ENCODE measurements around the gene CTNNA3.

Gene CTNNA3

DNA sequence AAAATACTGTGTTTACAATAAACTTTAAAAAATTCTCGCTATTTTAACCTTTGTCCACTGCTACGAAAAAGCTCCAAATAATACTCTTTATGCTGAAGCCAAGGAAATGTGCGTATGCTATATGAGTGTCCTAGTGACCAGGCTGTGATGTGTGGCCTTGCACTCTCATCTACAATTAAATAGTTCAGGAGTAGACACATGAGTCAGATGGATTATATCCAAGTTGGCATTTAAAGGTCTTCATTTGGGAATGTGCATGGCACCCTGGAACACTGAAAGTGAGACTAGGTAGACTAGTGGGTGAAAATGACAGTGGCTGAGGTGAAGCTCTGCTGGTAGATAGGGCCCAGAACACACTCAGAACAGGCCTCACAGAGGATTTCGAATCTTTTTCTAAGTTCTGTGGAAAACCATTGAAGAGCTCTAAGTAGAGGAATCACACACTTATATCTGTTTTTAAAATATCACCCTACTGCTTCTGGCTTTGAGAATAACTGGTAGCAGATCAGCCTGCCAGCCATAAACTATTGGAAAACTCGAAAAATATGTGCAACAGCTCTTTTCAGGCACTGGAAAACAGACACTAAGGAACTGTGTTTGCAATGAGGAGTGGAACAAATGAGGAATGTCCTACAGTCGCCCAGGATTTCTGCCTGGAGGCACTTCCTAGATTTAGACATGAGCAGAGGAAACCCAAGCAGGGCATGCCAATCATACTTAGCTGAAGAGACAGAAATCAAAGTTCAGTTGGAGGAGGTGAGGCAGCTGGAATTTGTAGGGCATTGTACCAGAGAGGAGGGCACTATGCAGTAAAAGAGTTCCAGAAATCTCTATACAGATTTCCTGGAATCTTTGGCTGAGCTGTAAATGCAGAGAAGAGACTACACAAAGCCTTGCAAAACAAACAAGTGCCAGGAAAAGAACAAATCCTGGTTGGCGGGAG, 1374.0 kb downstream of the CTNNA3 start:
- DNase-seq (ENCODE audit: low read depth) = peak; percentile 4
- no peak overlapping the region for H3K4me3 ChIP-seq (ENCODE audit: low read depth, low read length)
- TF ChIP-seq CTCF (IDR thresholded peaks at IDR 0.05; ENCODE audit: control insufficient read depth, extremely low read depth, insufficient read depth) = no peak

- H3K4me3 ChIP-seq (ENCODE audit: low read depth, low read length) = no peak overlapping the region
Measured at GRCh38 chr10:66318761-66319160, 1377.2 kb downstream of the CTNNA3 start.

GRCh38 chr10:66307826-66308225, 1388.2 kb downstream of the CTNNA3 start:
- TF ChIP-seq CTCF (IDR thresholded peaks at IDR 0.05; ENCODE audit: control insufficient read depth, extremely low read depth, insufficient read depth) = peak; percentile 32; the same call in 1 of the 2 replicates

More at GRCh38 chr10:66318761-66319160, 1377.2 kb downstream of the CTNNA3 start:
- no peak for TF ChIP-seq CTCF (IDR thresholded peaks at IDR 0.05; ENCODE audit: control insufficient read depth, extremely low read depth, insufficient read depth)
- no peak for DNase-seq (ENCODE audit: low read depth)

GRCh38 chr10:66301078-66301477, 1394.9 kb downstream of the CTNNA3 start:
- TF ChIP-seq CTCF (IDR thresholded peaks at IDR 0.05; ENCODE audit: control insufficient read depth, extremely low read depth, insufficient read depth) = no peak
- DNase-seq (ENCODE audit: low read depth) = no peak

More at GRCh38 chr10:66307826-66308225, 1388.2 kb downstream of the CTNNA3 start:
- no peak for DNase-seq (ENCODE audit: low read depth)
- H3K4me3 ChIP-seq (ENCODE audit: low read depth, low read length) = no peak overlapping the region

DNA sequence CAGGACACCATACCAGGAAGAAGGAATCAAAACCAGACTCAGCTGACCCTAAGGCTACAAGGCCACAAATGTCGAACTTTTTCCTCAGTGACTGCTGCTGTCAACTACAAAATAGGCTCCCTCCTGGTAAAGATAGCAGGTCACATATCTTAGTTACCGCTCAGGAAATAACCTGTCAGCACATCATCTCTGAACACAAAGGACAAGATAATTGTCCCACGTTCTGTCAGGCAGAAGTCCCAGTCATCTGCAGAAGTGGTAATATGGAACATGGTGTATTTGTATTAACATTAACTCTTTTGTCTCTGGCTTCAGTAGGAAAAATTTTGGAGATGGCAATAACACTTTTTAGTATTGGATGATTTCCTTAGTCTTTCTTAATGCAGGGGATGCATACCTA, 1400.4 kb downstream of the CTNNA3 start:
- DNase-seq (ENCODE audit: low read depth) = no peak
- no peak for TF ChIP-seq CTCF (IDR thresholded peaks at IDR 0.05; ENCODE audit: control insufficient read depth, extremely low read depth, insufficient read depth)
- no peak overlapping the region for H3K4me3 ChIP-seq (ENCODE audit: low read depth, low read length)

More at GRCh38 chr10:66301078-66301477, 1394.9 kb downstream of the CTNNA3 start:
- no peak overlapping the region for H3K4me3 ChIP-seq (ENCODE audit: low read depth, low read length)

GRCh38 chr10:66294538-66294937, 1401.5 kb downstream of the CTNNA3 start:
- no peak for TF ChIP-seq CTCF (IDR thresholded peaks at IDR 0.05; ENCODE audit: control insufficient read depth, extremely low read depth, insufficient read depth)
- DNase-seq (ENCODE audit: low read depth) = no peak
- H3K4me3 ChIP-seq (ENCODE audit: low read depth, low read length) = no peak overlapping the region

Measured in LNCaP clone FGC (cell line).